Measurements from ENCODE around the gene TRIM6.

TRIM6 gene

DNA sequence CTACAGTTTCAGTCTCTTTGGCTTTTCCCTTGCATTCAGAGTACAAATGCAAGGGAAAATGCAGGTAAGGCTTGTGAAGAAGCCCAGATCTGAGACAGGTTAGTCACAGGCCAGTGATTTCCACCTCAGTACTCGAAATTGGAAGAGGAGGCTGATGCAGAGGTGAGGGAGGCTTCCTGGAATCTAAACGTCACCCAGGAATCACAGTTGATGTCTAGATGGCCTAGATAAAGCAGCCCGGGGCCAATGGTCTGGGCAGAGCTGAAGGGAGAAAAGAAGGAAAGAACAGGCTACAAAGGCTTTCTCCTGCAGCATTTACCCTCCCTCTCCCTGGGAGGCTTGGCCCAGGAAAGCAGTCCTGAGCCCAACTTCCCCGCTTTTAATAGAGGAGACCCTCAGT lies 8.5 kb downstream of the TRIM6 start:
- H3K9me3 ChIP-seq (ENCODE audit: control insufficient read depth, insufficient read depth, low read depth, low read length): no peaks in the 10 kb centered on the region
- peaks cover 7% of the 10 kb centered on the region for H3K4me1 ChIP-seq (ENCODE audit: control insufficient read depth, insufficient read depth, low read length)
- H3K27me3 ChIP-seq (ENCODE audit: control insufficient read depth, insufficient read depth, low read length): no peaks in the 10 kb centered on the region
- no peak overlapping the region for H3K4me3 ChIP-seq (ENCODE audit: low read depth, low read length)
- H3K27ac ChIP-seq (ENCODE audit: low read depth, low read length): no peak overlapping the region
- H3K36me3 ChIP-seq (ENCODE audit: control insufficient read depth, insufficient read depth, low read length): peaks cover 56% of the 10 kb centered on the region
- H3K9ac ChIP-seq (ENCODE audit: low read length): no peak overlapping the region

- Histone ChIP-seq H3K36me3 (ENCODE audit: control insufficient read depth, insufficient read depth, low read length) (peaks cover 65% of the 10 kb centered on the region), H3K9me3 (ENCODE audit: control insufficient read depth, insufficient read depth, low read depth, low read length) (no peaks in the 10 kb centered on the region), H3K27ac (ENCODE audit: low read depth, low read length) (no peak overlapping the region), H3K27me3 (ENCODE audit: control insufficient read depth, insufficient read depth, low read length) (no peaks in the 10 kb centered on the region), H3K9ac (ENCODE audit: low read length) (no peak overlapping the region), H3K4me3 (ENCODE audit: low read depth, low read length) (no peak overlapping the region), H3K4me1 (ENCODE audit: control insufficient read depth, insufficient read depth, low read length) (no peaks in the 10 kb centered on the region; the same call in 1 of the 2 replicates)
These were observed 9.4 kb downstream of the TRIM6 start for GRCh38 chr11:5605849-5606248.

DNA sequence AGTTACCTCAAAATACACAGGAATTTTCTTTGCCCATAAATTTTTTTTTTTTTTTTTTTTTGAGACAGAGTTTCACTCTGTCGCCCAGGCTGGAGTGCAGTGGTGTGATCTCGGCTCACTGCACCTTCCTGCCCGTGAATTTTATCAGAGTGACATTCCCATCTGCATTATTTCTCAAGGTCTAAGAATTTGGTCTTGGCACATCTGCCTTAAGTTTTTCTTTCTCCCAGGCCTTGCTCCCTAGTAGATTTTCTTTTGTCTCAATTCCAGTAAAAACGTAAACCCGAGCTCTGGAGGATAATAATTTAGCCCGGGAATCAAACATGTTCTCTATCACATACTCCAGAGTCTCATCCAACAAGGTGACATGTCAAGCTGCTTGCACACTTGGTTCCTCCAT lies 12.4 kb downstream of the TRIM6 start:
- no peak overlapping the region for H3K27ac ChIP-seq (ENCODE audit: low read depth, low read length)

DNA sequence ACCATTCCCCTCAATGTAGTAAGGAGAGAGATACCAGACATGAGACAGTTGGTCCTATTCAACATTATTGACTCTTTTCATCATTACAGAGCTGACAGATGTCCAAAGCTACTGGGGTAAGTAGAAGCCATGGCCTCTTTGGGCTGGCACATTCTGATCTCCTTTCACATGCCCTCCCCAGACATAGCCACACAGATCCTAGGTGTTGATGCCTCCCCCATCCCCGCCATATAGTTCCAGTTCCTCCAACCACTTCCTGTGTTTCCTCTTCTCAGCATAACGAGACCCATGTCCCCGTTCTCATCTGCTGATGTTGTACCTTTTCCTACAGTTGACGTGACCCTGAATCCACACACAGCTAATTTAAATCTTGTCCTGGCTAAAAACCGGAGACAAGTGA lies 14.0 kb downstream of the TRIM6 start:
- H3K27me3 ChIP-seq (ENCODE audit: control insufficient read depth, insufficient read depth, low read length): no peaks in the 10 kb centered on the region
- peaks cover 57% of the 10 kb centered on the region for H3K36me3 ChIP-seq (ENCODE audit: control insufficient read depth, insufficient read depth, low read length)
- no peak overlapping the region for H3K4me3 ChIP-seq (ENCODE audit: low read depth, low read length)
- H3K4me1 ChIP-seq (ENCODE audit: control insufficient read depth, insufficient read depth, low read length): no peaks in the 10 kb centered on the region
- no peaks in the 10 kb centered on the region for H3K9me3 ChIP-seq (ENCODE audit: control insufficient read depth, insufficient read depth, low read depth, low read length)
- no peak overlapping the region for H3K9ac ChIP-seq (ENCODE audit: low read length)
- H3K27ac ChIP-seq (ENCODE audit: low read depth, low read length): no peak overlapping the region

More for the DNA sequence above, 12.4 kb downstream of the TRIM6 start:
- Histone ChIP-seq H3K36me3 (ENCODE audit: control insufficient read depth, insufficient read depth, low read length) (peaks cover 70% of the 10 kb centered on the region), H3K4me3 (ENCODE audit: low read depth, low read length) (no peak overlapping the region), H3K27me3 (ENCODE audit: control insufficient read depth, insufficient read depth, low read length) (no peaks in the 10 kb centered on the region), H3K9ac (ENCODE audit: low read length) (no peak overlapping the region), H3K9me3 (ENCODE audit: control insufficient read depth, insufficient read depth, low read depth, low read length) (no peaks in the 10 kb centered on the region), H3K4me1 (ENCODE audit: control insufficient read depth, insufficient read depth, low read length) (no peaks in the 10 kb centered on the region)

DNA sequence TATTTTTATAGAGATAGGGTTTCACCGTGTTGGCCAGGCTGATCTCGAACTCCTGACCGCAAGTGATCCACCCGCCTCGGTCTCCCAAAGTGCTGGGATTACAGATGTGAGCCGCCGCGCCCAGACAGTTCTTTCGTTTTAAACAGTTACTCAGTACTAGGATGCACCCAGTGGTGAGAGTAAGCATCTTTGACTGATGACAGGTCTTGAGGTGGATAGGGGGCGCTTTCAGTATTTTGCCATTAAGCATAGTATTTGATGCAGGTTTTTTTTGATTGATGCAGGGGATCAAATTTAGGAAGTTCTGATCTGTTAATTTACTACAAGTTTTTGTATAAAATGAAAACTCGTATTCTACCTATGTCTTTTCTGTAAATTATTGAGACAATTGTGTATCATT lies 15.2 kb downstream of the TRIM6 start:
- Histone ChIP-seq H3K4me3 (ENCODE audit: low read depth, low read length) (no peak overlapping the region), H3K4me1 (ENCODE audit: control insufficient read depth, insufficient read depth, low read length) (no peaks in the 10 kb centered on the region), H3K36me3 (ENCODE audit: control insufficient read depth, insufficient read depth, low read length) (peaks cover 45% of the 10 kb centered on the region), H3K27me3 (ENCODE audit: control insufficient read depth, insufficient read depth, low read length) (no peaks in the 10 kb centered on the region), H3K9me3 (ENCODE audit: control insufficient read depth, insufficient read depth, low read depth, low read length) (no peaks in the 10 kb centered on the region), H3K9ac (ENCODE audit: low read length) (no peak overlapping the region), H3K27ac (ENCODE audit: low read depth, low read length) (no peak overlapping the region)

GRCh38 chr11:5618807-5619206 lies 22.4 kb downstream of the TRIM6 start:
- Histone ChIP-seq H3K4me1 (ENCODE audit: control insufficient read depth, insufficient read depth, low read length) (peaks cover 14% of the 10 kb centered on the region), H3K27ac (ENCODE audit: low read depth, low read length) (no peak overlapping the region), H3K27me3 (ENCODE audit: control insufficient read depth, insufficient read depth, low read length) (no peaks in the 10 kb centered on the region), H3K9me3 (ENCODE audit: control insufficient read depth, insufficient read depth, low read depth, low read length) (no peaks in the 10 kb centered on the region), H3K4me3 (ENCODE audit: low read depth, low read length) (no peak overlapping the region), H3K36me3 (ENCODE audit: control insufficient read depth, insufficient read depth, low read length) (no peaks in the 10 kb centered on the region), H3K9ac (ENCODE audit: low read length) (no peak overlapping the region)

DNA sequence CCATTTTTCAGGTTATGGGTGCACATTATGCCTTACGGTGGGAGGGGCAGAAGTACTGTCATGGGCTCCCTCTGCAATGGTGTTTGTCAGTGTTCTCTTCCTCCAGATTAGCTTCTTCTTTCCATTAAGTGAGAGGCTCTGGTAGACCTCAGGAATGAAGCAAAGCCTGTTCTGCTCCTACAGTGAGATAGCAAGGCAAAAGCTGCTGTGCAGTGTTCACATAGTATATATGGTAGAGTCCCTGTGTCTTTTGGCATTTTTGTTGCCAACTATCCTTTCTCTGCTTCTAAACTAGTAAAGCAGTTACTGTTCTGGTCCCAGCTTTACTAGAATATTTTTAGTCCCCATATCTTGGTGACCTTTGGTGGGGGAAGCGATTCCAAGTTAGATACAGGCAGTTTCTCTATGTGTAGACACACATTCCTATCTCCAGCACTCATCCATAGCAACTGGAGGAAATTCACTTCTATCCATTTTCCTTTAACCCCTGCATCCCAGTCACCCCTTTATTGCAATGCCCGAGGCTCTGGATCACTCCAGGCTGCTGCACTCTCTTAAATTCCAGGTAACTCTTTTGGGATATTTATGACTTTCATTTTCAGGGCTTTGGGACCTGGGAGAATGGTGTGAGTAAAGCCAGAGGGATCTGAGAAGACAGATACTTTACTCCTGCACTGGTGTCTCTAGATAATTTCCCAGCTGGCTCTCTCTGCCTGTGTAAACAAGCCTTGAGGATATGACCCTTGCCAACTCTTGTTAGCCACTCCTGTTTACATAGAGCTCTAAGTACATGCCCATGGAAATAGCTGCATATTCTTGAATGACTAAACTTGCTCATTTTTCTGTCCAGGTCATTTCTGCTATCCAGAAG lies 24.4 kb downstream of the TRIM6 start:
- peaks cover 25% of the 10 kb centered on the region for H3K4me1 ChIP-seq (ENCODE audit: control insufficient read depth, insufficient read depth, low read length)
- no peak overlapping the region for H3K27ac ChIP-seq (ENCODE audit: low read depth, low read length)
- H3K27me3 ChIP-seq (ENCODE audit: control insufficient read depth, insufficient read depth, low read length): no peaks in the 10 kb centered on the region
- H3K9ac ChIP-seq (ENCODE audit: low read length): no peak overlapping the region
- no peaks in the 10 kb centered on the region for H3K9me3 ChIP-seq (ENCODE audit: control insufficient read depth, insufficient read depth, low read depth, low read length)
- H3K4me3 ChIP-seq (ENCODE audit: low read depth, low read length): no peak overlapping the region
- no peaks in the 10 kb centered on the region for H3K36me3 ChIP-seq (ENCODE audit: control insufficient read depth, insufficient read depth, low read length)

DNA sequence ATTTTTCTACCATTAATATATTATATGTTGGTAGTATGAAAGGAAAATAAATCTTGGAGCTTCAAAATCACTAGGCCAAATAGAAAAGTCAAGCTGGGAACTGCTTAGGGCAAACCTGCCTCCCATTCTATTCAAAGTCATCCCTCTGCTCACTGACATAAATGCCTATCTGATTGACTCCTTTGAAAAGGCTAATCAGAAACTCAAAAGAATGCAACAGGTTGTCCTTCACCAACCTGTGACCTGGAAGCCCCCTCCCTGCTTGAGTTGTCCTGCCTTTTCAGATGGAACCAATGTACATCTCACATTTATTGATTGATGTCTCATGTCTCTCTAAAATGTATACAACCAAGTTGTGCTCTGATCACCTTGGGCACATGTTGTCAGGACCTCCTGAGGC lies 25.1 kb downstream of the TRIM6 start:
- Histone ChIP-seq H3K4me3 (ENCODE audit: low read depth, low read length) (no peak overlapping the region), H3K4me1 (ENCODE audit: control insufficient read depth, insufficient read depth, low read length) (peaks cover 25% of the 10 kb centered on the region), H3K36me3 (ENCODE audit: control insufficient read depth, insufficient read depth, low read length) (no peaks in the 10 kb centered on the region), H3K27ac (ENCODE audit: low read depth, low read length) (no peak overlapping the region), H3K9me3 (ENCODE audit: control insufficient read depth, insufficient read depth, low read depth, low read length) (no peaks in the 10 kb centered on the region), H3K27me3 (ENCODE audit: control insufficient read depth, insufficient read depth, low read length) (no peaks in the 10 kb centered on the region), H3K9ac (ENCODE audit: low read length) (no peak overlapping the region)

DNA sequence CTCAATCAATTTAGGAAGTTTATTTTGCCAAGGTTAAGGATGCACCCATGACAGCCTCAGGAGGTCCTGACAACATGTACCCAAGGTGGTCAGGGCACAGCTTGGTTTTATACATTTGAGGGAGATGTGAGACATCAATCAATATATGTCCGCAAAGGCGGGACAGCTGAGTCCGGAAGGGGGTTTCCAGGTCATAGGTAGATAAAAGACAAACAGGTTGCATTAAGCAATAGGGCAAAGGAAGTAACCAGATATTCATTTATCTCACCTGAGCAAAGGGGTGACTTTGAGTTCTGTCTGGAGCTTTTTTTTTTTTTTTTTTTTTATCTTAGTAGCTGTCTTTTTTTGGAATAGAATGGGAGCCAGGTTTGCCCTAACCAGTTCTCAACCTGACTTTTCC lies 26.4 kb downstream of the TRIM6 start:
- no peak overlapping the region for H3K9ac ChIP-seq (ENCODE audit: low read length)

GRCh38 chr11:5624489-5625279 lies 28.2 kb downstream of the TRIM6 start, which contains the start of gene TRIM34:
Gene TRIM34, plus strand, starts transcription at chr11:5625001. Its CDS starts 7,331 bp downstream, at chr11:5632332.
- no peaks in the 10 kb centered on the region for H3K27me3 ChIP-seq (ENCODE audit: control insufficient read depth, insufficient read depth, low read length)
- H3K4me1 ChIP-seq (ENCODE audit: control insufficient read depth, insufficient read depth, low read length): peaks cover 22% of the 10 kb centered on the region
- H3K27ac ChIP-seq (ENCODE audit: low read depth, low read length): no peak within 1 kb of the TSS
- H3K9me3 ChIP-seq (ENCODE audit: control insufficient read depth, insufficient read depth, low read depth, low read length): 0 out of 2 replicates have a peak, but pooled peaks cover 2% of the 10 kb centered on the region
- no peaks in the 10 kb centered on the region for H3K36me3 ChIP-seq (ENCODE audit: control insufficient read depth, insufficient read depth, low read length)
- H3K9ac ChIP-seq (ENCODE audit: low read length): no peak within 1 kb of the TSS
- peak within 1 kb of the TSS; percentile 42; the same call in 1 of the 2 replicates for H3K4me3 ChIP-seq (ENCODE audit: low read depth, low read length)

More for the DNA sequence above, 26.4 kb downstream of the TRIM6 start:
- Histone ChIP-seq H3K36me3 (ENCODE audit: control insufficient read depth, insufficient read depth, low read length) (no peaks in the 10 kb centered on the region), H3K4me1 (ENCODE audit: control insufficient read depth, insufficient read depth, low read length) (peaks cover 25% of the 10 kb centered on the region), H3K27ac (ENCODE audit: low read depth, low read length) (no peak overlapping the region), H3K4me3 (ENCODE audit: low read depth, low read length) (no peak overlapping the region), H3K27me3 (ENCODE audit: control insufficient read depth, insufficient read depth, low read length) (no peaks in the 10 kb centered on the region), H3K9me3 (ENCODE audit: control insufficient read depth, insufficient read depth, low read depth, low read length) (0 out of 2 replicates have a peak, but pooled peaks cover under 1% of the 10 kb centered on the region)

DNA sequence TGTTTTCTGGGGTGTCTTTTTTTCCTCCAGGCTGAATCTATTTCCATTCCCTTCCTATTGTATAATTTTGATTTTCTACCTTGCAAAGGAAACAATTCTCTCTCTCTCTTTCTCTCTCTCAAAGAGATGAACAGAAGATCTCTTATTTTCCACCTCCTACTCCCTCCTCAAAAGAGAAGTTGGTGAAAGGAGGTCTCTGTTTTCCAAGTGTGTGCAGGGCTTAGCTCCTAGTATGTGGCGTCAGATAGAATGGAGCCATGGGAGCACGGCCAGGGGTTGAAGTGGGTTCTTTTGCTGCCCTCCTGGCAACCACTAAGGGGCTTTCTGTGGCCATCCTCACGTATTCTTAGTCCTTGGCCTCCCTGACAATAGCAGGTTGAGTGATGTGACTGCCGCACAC lies 28.8 kb downstream of the TRIM6 start:
- Histone ChIP-seq H3K9ac (ENCODE audit: low read length) (no peak overlapping the region), H3K27me3 (ENCODE audit: control insufficient read depth, insufficient read depth, low read length) (no peaks in the 10 kb centered on the region), H3K36me3 (ENCODE audit: control insufficient read depth, insufficient read depth, low read length) (no peaks in the 10 kb centered on the region), H3K9me3 (ENCODE audit: control insufficient read depth, insufficient read depth, low read depth, low read length) (0 out of 2 replicates have a peak, but pooled peaks cover 2% of the 10 kb centered on the region), H3K4me1 (ENCODE audit: control insufficient read depth, insufficient read depth, low read length) (peaks cover 22% of the 10 kb centered on the region), H3K27ac (ENCODE audit: low read depth, low read length) (no peak overlapping the region), H3K4me3 (ENCODE audit: low read depth, low read length) (no peak overlapping the region)

Measured in HUES6 (cell line).